ENCODE results near the gene TPST2. TPM values are rescaled to one million over a fixed set of nuclear protein-coding genes. Genes with fewer than 3 reads are reported as not detected.

TPST2 gene
- total RNA-seq, 1 experiment from 2014 or later = 50.1 TPM

GRCh38 chr22:26546282-26546681, 43.6 kb downstream of the TPST2 start:
- Histone ChIP-seq H2AFZ (ENCODE audit: low read length) (no peak overlapping the region), H2BK20ac (ENCODE audit: low read depth, low read length, poor library complexity, severe bottlenecking) (no peak overlapping the region), H3K4ac (ENCODE audit: low read depth, low read length) (no peak overlapping the region), H3T11ph (ENCODE audit: low read length) (no peak overlapping the region), H4K20me1 (ENCODE audit: control insufficient read depth, insufficient read depth, insufficient read length) (no peaks in the 10 kb centered on the region), H3K27me3 (ENCODE audit: insufficient read depth, low read length) (no peaks in the 10 kb centered on the region), H3K79me2 (ENCODE audit: insufficient read depth, low read length) (peaks cover 23% of the 10 kb centered on the region; the same call in 1 of the 2 replicates), H3K9me3 (ENCODE audit: control insufficient read depth, low read depth, low read length) (no peaks in the 10 kb centered on the region), H3K14ac (ENCODE audit: insufficient read depth, low read length) (no peak overlapping the region), H3K4me1 (ENCODE audit: insufficient read depth, low read length) (0 out of 2 replicates have a peak, but pooled peaks cover under 1% of the 10 kb centered on the region), H3K56ac (ENCODE audit: insufficient read length, low read depth, low read length) (no peak overlapping the region), H2BK12ac (ENCODE audit: insufficient read length, low read depth, low read length) (no peak overlapping the region), H3K23me2 (ENCODE audit: insufficient read length, low read depth, low read length, poor library complexity, severe bottlenecking) (no peaks in the 10 kb centered on the region), H4K8ac (replicated peaks; ENCODE audit: insufficient read length, low read depth, low read length) (no peak overlapping the region), H2BK120ac (ENCODE audit: low read depth, low read length, poor library complexity, severe bottlenecking) (no peak overlapping the region), H4K91ac (ENCODE audit: insufficient read length, low read depth, low read length) (no peak overlapping the region), H3K18ac (ENCODE audit: insufficient read length, low read depth, low read length) (no peak overlapping the region), H3K4me2 (ENCODE audit: insufficient read depth, insufficient read length, low read length) (no peak overlapping the region), H3K79me1 (ENCODE audit: insufficient read depth, low read depth, low read length, poor library complexity, severe bottlenecking) (peaks cover 8% of the 10 kb centered on the region), H3K9ac (ENCODE audit: extremely low read depth, insufficient read length, low read length) (no peak overlapping the region), H2BK15ac (ENCODE audit: low read depth, low read length) (no peak overlapping the region), H2BK5ac (ENCODE audit: insufficient read length, low read length) (no peak overlapping the region), H2AK5ac (ENCODE audit: insufficient read length, low read length) (no peak overlapping the region), H4K5ac (ENCODE audit: insufficient read length, low read depth, low read length) (no peak overlapping the region), H3K27ac (ENCODE audit: insufficient read length, low read depth, low read length) (no peak overlapping the region), H3K23ac (ENCODE audit: insufficient read length, low read depth, low read length) (no peak overlapping the region)
- no CpG with 5 or more reads among the region's 5 CpGs for WGBS (ENCODE audit: extremely low coverage, insufficient read length, low lambda C conversion rate)
- H3K27me3 Mint-ChIP-seq (ENCODE audit: low read depth) = no peaks in the 10 kb centered on the region
- TF ChIP-seq CTCF (conservative IDR thresholded peaks at IDR 0.05) = no peak
- H3K4me3 Mint-ChIP-seq = no peak overlapping the region
- H3K36me3 Mint-ChIP-seq (ENCODE audit: insufficient read depth in 1 of 3, low read depth in 3 of 3) = peaks cover 12 to 21% (median 13%) of the 10 kb centered on the region in 3 experiments
- DNase-seq = no peak
- H3K9me3 Mint-ChIP-seq = no peaks in the 10 kb centered on the region
- H3K27ac Mint-ChIP-seq = peak overlapping the region in 2 of 3 experiments; percentile 24 to 85; a peak in 4 of 7 replicates
- H3K4me1 Mint-ChIP-seq = peaks cover 24 to 34% of the 10 kb centered on the region in 2 experiments

Measured in H9 (cell line).